Kidney epithelial cell (primary cell): Measurements from ENCODE around the gene CLPX. TPM values are rescaled to one million over a fixed set of nuclear protein-coding genes. Genes with fewer than 3 reads are reported as not detected.
A peak's percentile ranks its signal among the peaks of the same experiment; 100 is the strongest.
"Not testable (repeated sequence)": the region's sequence is repeated elsewhere in the genome, so short reads cannot be mapped to it uniquely, and the experiment has no call there.

Experiments
- DNase-seq: peaks from one replicate; pipeline ENCODE4 v3.0.0-alpha.2; 2010; ENCODE audit warnings: low read depth
- H3K27me3 ChIP-seq: 2 replicates; pipeline ENCODE4 v1.6.0; 2011; ENCODE audit warnings: low read length; ENCODE audit not compliant: control insufficient read depth, insufficient read depth
- H3K36me3 ChIP-seq: 2 replicates; pipeline ENCODE4 v1.5.1; 2011; ENCODE audit warnings: low read length; ENCODE audit not compliant: control insufficient read depth, insufficient read depth
- H3K4me3 ChIP-seq: 2 replicates; pipeline ENCODE4 v1.5.1; 2011; ENCODE audit warnings: low read depth, mild to moderate bottlenecking, control low read depth, low read length
- total RNA-seq: library from RNA; depleted of rRNA; stranded (reverse); fragments of >200 nt; gene quantifications from 2 replicates; pipeline ENCODE4 v1.2.3, GENCODE V29; 2015
- TF ChIP-seq, protein P1 (sequence below): IDR thresholded peaks from 2 replicates; pipeline ENCODE4 v1.5.1; 2011; ENCODE audit warnings: mild to moderate bottlenecking, moderate library complexity, low read length, control low read depth, inconsistent platforms; ENCODE audit not compliant: insufficient read depth, poor library complexity, severe bottlenecking

The CLPX gene
- total RNA-seq, 1 donor from 2014 or later = 29.6 TPM

DNA sequence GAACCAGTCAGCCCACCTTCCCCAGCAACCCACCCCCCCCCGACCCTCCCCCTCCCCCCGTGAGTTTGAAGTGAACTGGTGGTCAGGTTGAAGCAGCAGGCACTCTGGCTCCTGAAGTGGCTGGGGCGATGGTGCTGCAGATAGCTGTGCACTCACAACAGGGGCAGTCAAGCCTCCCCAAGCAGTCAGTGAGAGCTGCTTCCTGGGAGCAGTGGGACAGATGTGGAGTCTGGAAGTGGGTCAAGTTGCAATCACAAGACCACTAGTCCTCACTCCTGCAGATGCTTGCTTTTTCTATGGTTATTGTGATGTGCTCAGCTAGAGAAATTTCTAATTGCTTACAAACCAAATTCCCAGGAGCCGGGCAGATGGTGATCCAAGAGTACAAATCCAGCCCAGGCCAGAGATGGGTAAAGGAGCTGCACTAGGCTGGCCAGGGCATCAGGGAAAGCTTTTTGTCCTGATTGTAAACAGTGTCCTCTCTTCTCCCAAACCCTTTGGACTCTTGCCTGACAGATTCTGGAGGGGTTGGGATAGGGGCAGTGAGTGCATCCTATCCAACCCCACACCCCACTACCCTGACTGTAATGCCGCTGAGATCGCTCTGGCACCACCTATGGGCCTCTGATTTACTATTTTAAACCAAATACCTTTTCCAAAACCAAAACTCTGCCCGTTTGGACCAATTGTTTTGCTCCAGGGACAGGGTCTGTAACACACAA is 9.8 kb upstream of the CLPX start:
- H3K36me3 ChIP-seq = no peaks in the 10 kb centered on the region
- no peak for DNase-seq
- H3K4me3 ChIP-seq = no peak overlapping the region
- TF ChIP-seq, protein P1, sequence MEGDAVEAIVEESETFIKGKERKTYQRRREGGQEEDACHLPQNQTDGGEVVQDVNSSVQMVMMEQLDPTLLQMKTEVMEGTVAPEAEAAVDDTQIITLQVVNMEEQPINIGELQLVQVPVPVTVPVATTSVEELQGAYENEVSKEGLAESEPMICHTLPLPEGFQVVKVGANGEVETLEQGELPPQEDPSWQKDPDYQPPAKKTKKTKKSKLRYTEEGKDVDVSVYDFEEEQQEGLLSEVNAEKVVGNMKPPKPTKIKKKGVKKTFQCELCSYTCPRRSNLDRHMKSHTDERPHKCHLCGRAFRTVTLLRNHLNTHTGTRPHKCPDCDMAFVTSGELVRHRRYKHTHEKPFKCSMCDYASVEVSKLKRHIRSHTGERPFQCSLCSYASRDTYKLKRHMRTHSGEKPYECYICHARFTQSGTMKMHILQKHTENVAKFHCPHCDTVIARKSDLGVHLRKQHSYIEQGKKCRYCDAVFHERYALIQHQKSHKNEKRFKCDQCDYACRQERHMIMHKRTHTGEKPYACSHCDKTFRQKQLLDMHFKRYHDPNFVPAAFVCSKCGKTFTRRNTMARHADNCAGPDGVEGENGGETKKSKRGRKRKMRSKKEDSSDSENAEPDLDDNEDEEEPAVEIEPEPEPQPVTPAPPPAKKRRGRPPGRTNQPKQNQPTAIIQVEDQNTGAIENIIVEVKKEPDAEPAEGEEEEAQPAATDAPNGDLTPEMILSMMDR = no peak
- H3K27me3 ChIP-seq = peaks cover 2% of the 10 kb centered on the region

GRCh38 chr15:65192016-65192415 is 6.9 kb upstream of the CLPX start:
- DNase-seq = no peak
- TF ChIP-seq, protein P1 = no peak
- H3K36me3 ChIP-seq = no peaks in the 10 kb centered on the region
- no peaks in the 10 kb centered on the region for H3K27me3 ChIP-seq
- no peak overlapping the region for H3K4me3 ChIP-seq

DNA sequence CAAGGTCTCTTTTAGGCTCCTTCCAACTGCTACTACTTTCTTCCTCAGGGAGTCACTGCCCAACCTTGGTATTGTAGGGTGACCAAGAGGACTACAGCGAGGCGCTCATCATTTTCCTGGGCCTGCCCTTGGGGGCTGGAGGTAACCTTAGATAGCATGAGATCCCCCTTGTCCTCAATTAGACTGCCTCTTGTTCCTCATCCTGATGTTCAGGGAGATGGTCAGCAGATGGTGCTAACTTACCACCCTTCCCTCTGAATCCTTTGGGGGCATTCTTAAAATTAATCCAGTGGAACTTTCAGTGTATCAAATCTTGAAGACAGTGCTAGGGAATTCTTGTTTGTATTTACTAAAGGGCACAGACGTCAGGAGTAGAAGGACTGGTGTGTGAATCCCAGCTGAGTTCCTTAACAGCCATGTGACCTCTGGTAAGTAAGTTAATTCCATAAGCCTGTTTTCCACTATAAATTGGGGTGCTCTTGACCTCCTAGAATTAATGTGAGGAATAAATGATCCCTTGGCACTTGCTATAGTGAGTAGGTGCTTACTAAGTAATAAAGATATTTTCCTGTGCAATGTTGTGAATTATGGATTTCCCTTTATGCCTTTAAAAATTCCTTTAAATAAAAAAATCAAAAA is 4.1 kb upstream of the CLPX start:
- Histone ChIP-seq H3K4me3 (no peak overlapping the region), H3K36me3 (no peaks in the 10 kb centered on the region), H3K27me3 (no peaks in the 10 kb centered on the region)
- DNase-seq = no peak
- TF ChIP-seq, protein P1 = peak; percentile 70

- DNase-seq, H3K4me3 ChIP-seq, H3K36me3 ChIP-seq, H3K27me3 ChIP-seq: not testable (repeated sequence)
These were observed 3.3 kb upstream of the CLPX start for GRCh38 chr15:65188472-65188871.

GRCh38 chr15:65184305-65184867 is 756 bp downstream of the CLPX start:
- DNase-seq = no peak
- TF ChIP-seq, protein P1 = no peak
- H3K36me3 ChIP-seq = no peaks in the 10 kb centered on the region
- H3K27me3 ChIP-seq = no peaks in the 10 kb centered on the region
- H3K4me3 ChIP-seq = peak overlapping the region; percentile 95

GRCh38 chr15:65183865-65184159 is 1.3 kb downstream of the CLPX start:
- DNase-seq = no peak
- no peaks in the 10 kb centered on the region for H3K36me3 ChIP-seq
- TF ChIP-seq, protein P1 = no peak
- H3K4me3 ChIP-seq = peak overlapping the region; percentile 95
- H3K27me3 ChIP-seq = no peaks in the 10 kb centered on the region
